ENCODE results near the gene PLD6. TPM values are rescaled to one million over a fixed set of nuclear protein-coding genes. Genes with fewer than 3 reads are reported as not detected.
"Not testable (repeated sequence)": the region's sequence is repeated elsewhere in the genome, so short reads cannot be mapped to it uniquely, and the experiment has no call there.

PLD6 gene
- total RNA-seq, 2 donors from 2014 or later = 9.5 to 26.4 TPM

DNA sequence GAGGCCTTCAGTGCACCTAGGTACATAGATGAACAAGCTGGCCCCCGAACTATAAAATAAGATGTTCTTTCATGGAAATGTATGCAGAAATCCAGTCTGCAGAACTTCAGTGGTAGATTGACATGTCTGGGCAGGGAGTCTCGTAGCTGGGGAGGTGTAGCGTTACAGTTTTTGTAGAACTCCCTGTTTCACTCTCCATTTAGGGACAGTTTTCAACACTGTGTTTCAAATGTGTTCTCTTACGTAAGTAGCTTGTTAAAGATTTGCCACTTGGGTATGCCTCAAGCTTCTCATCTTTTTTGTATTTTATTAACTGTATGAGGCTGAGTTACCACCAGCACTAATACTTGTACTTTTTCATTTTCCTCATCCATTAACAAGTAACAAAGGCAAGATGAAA lies 46.6 kb downstream of the PLD6 start:
- Histone ChIP-seq H3K9me3 (no peaks in the 10 kb centered on the region), H3K4me3 (no peak overlapping the region), H3K4me1 (replicated peaks) (no peaks in the 10 kb centered on the region), H3K27me3 (replicated peaks; ENCODE audit: insufficient read depth) (no peaks in the 10 kb centered on the region), H3K36me3 (peaks cover 0 to 35% of the 10 kb centered on the region in 2 donors), H3K27ac (peak overlapping the region; percentile 54 to 61)
- intact Hi-C loops (cut with DNase I) = no loop called here
- DNase-seq (ENCODE audit: low spot score) = peak; percentile 27
- TF ChIP-seq POLR2AphosphoS5 (IDR thresholded peaks at IDR 0.05) = peak; percentile 69
- no peak for TF ChIP-seq CTCF (IDR thresholded peaks at IDR 0.05)
- WGBS = 45% methylated on average over 4 of the region's 4 CpGs

GRCh38 chr17:17158506-17158905 lies 47.6 kb downstream of the PLD6 start:
- intact Hi-C loops (cut with DNase I); DNase-seq (ENCODE audit: low spot score); H3K9me3 ChIP-seq; H3K4me3 ChIP-seq; H3K27me3 ChIP-seq (replicated peaks; ENCODE audit: insufficient read depth); H3K4me1 ChIP-seq (replicated peaks): not testable (repeated sequence)
- Histone ChIP-seq H3K27ac (peak overlapping the region; percentile 54), H3K36me3 (peaks cover 0 to 30% of the 10 kb centered on the region in 2 donors)
- WGBS = 95% methylated on average over 29 of the region's 33 CpGs

DNA sequence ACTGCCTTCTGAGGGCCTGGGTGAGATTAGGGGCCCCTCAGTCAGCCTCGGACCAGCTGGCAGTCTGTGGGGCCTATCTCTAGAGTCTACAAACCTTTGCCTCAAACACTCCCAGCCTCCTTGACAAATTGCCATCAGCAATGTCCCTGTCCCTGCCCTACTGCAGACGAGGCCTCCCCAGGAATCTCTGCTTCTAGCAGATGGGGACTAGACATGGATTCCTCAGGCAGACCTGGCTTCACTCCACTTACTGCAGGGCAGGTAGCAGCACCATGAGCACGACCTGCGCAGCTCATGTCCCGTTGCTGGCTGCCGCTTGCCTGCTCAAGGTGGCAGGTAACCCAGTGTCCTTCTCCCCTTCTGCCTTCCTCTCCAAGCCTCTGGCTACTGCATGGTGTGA lies 49.1 kb downstream of the PLD6 start:
- H3K9me3 ChIP-seq = no peaks in the 10 kb centered on the region
- intact Hi-C loops (cut with DNase I) = no loop called here
- H3K4me1 ChIP-seq (replicated peaks) = no peaks in the 10 kb centered on the region
- WGBS = 80% methylated on average over 6 of the region's 6 CpGs
- no peak for DNase-seq (ENCODE audit: low spot score)
- H3K4me3 ChIP-seq = no peak overlapping the region
- no peaks in the 10 kb centered on the region for H3K27me3 ChIP-seq (replicated peaks; ENCODE audit: insufficient read depth)
- peaks cover 0 to 30% of the 10 kb centered on the region in 2 donors for H3K36me3 ChIP-seq
- H3K27ac ChIP-seq = no peak overlapping the region
- no peak for TF ChIP-seq CTCF (IDR thresholded peaks at IDR 0.05)

GRCh38 chr17:17156511-17156910 lies 49.6 kb downstream of the PLD6 start:
- Histone ChIP-seq H3K27me3 (replicated peaks; ENCODE audit: insufficient read depth) (no peaks in the 10 kb centered on the region), H3K9me3 (no peaks in the 10 kb centered on the region), H3K4me1 (replicated peaks) (no peaks in the 10 kb centered on the region), H3K4me3 (no peak overlapping the region), H3K27ac (no peak overlapping the region), H3K36me3 (peaks cover 0 to 26% of the 10 kb centered on the region in 2 donors)
- DNase-seq (ENCODE audit: low spot score) = no peak
- intact Hi-C loops (cut with DNase I) = no loop called here
- WGBS = 56% methylated on average over 10 of the region's 10 CpGs
- TF ChIP-seq CTCF (IDR thresholded peaks at IDR 0.05) (no peak), POLR2A (IDR thresholded peaks at IDR 0.05) (no peak), POLR2AphosphoS5 (IDR thresholded peaks at IDR 0.05) (no peak)

DNA sequence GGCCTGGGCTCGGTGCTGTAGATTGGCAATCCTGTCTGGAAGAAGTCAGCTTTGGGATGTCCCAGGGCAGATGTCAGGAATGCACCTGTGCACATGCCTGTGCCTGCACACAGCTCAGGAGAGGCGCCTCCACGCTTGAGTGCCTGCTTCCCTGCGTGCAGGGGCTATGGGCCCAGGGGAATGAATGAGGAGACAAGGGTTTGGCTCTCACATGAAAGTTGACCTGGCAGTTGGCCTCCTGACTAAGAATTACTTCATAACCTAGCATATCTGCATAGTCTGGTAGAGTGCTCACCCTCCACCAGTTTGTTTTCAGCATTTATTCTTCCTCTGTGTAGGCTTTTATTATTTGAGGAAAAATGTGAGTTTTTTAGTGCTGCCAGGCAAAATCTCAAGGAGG lies 50.0 kb downstream of the PLD6 start:
- no peak for TF ChIP-seq CTCF (IDR thresholded peaks at IDR 0.05)
- no peak for TF ChIP-seq POLR2A (IDR thresholded peaks at IDR 0.05)
- no peak for TF ChIP-seq POLR2AphosphoS5 (IDR thresholded peaks at IDR 0.05)
- WGBS = 28% methylated on average over 4 of the region's 4 CpGs
- Histone ChIP-seq H3K27me3 (replicated peaks; ENCODE audit: insufficient read depth) (no peaks in the 10 kb centered on the region), H3K9me3 (no peaks in the 10 kb centered on the region), H3K4me3 (no peak overlapping the region), H3K36me3 (peaks cover 0 to 26% of the 10 kb centered on the region in 2 donors), H3K27ac (no peak overlapping the region), H3K4me1 (replicated peaks) (no peaks in the 10 kb centered on the region)
- intact Hi-C loops (cut with DNase I) = no loop called here
- peak; percentile 27 for DNase-seq (ENCODE audit: low spot score)

Data from prostate gland (tissue), 2 donors.